ENCODE data around the gene THAP8.

The THAP8 gene

GRCh38 chr19:36093687-36094086, 39.6 kb upstream of the THAP8 start:
- TF ChIP-seq, protein P1, sequence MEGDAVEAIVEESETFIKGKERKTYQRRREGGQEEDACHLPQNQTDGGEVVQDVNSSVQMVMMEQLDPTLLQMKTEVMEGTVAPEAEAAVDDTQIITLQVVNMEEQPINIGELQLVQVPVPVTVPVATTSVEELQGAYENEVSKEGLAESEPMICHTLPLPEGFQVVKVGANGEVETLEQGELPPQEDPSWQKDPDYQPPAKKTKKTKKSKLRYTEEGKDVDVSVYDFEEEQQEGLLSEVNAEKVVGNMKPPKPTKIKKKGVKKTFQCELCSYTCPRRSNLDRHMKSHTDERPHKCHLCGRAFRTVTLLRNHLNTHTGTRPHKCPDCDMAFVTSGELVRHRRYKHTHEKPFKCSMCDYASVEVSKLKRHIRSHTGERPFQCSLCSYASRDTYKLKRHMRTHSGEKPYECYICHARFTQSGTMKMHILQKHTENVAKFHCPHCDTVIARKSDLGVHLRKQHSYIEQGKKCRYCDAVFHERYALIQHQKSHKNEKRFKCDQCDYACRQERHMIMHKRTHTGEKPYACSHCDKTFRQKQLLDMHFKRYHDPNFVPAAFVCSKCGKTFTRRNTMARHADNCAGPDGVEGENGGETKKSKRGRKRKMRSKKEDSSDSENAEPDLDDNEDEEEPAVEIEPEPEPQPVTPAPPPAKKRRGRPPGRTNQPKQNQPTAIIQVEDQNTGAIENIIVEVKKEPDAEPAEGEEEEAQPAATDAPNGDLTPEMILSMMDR (IDR thresholded peaks at IDR 0.05; ENCODE audit: low read depth, low read length, missing control alignments): no peak
- no peak overlapping the region for H3K4me3 ChIP-seq (replicated peaks; ENCODE audit: low read depth, low read length)
- no peak for DNase-seq (ENCODE audit: extremely low read depth, low read depth)

GRCh38 chr19:36093146-36093662, 39.1 kb upstream of the THAP8 start:
- TF ChIP-seq, protein P1 (IDR thresholded peaks at IDR 0.05; ENCODE audit: low read depth, low read length, missing control alignments): no peak
- H3K4me3 ChIP-seq (replicated peaks; ENCODE audit: low read depth, low read length): no peak overlapping the region
- no peak for DNase-seq (ENCODE audit: extremely low read depth, low read depth)

DNA sequence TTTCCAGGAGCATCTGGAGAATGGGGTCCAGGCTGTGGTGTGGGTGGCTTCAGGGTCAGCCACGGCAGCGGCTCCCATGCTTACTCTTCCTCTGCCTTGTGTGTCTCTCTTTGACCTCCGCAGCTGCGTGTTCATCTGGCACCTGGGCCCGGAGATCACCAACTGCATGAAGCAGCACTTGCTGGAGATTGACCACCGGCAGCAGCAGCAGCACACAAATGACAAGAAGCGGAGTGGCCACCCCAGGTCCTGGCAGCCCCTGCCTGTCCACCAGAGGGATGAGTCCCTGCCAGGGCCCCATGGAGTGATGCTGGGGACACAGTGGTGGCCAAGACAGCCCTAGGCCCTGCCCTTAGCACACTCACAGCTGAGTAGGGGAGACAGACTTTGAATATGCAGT, 38.5 kb upstream of the THAP8 start:
- TF ChIP-seq, protein P1 (IDR thresholded peaks at IDR 0.05; ENCODE audit: low read depth, low read length, missing control alignments): no peak

GRCh38 chr19:36090910-36091695, 37.0 kb upstream of the THAP8 start:
- H3K4me3 ChIP-seq (replicated peaks; ENCODE audit: low read depth, low read length): no peak overlapping the region
- TF ChIP-seq, protein P1 (IDR thresholded peaks at IDR 0.05; ENCODE audit: low read depth, low read length, missing control alignments): no peak

More for the DNA sequence above, 38.5 kb upstream of the THAP8 start:
- DNase-seq (ENCODE audit: extremely low read depth, low read depth): no peak
- no peak overlapping the region for H3K4me3 ChIP-seq (replicated peaks; ENCODE audit: low read depth, low read length)

DNA sequence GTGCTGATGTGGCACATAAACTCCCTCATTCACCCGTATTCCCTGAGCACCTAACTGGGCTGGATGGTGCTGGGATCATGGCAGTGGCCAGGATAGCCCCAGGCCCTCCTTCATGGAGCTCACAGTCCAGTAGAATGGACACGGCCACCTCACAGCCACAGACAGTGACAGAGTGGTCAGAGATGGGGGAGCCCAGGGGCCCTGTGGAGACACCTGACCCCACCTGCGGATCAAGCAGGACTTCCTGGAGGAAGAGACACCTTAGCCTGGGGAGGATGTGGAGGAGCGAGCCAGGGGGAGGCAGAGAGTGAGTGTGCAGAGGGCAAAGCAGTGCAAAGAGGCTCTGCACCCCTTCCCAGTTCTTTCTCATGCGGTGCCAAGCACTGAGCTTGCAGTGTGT, 35.8 kb upstream of the THAP8 start:
- no peak for DNase-seq (ENCODE audit: extremely low read depth, low read depth)
- no peak overlapping the region for H3K4me3 ChIP-seq (replicated peaks; ENCODE audit: low read depth, low read length)
- TF ChIP-seq, protein P1 (IDR thresholded peaks at IDR 0.05; ENCODE audit: low read depth, low read length, missing control alignments): no peak

More at GRCh38 chr19:36090910-36091695, 37.0 kb upstream of the THAP8 start:
- DNase-seq (ENCODE audit: extremely low read depth, low read depth): no peak

- DNase-seq (ENCODE audit: extremely low read depth, low read depth): no peak
- H3K4me3 ChIP-seq (replicated peaks; ENCODE audit: low read depth, low read length): no peak overlapping the region
- TF ChIP-seq, protein P1 (IDR thresholded peaks at IDR 0.05; ENCODE audit: low read depth, low read length, missing control alignments): no peak
These were observed 32.2 kb upstream of the THAP8 start for GRCh38 chr19:36086326-36086725.

Measured in HFF-Myc (cell line).